GM12878 (cell line): Measurements from ENCODE around the gene GSTP1. TPM values are rescaled to one million over a fixed set of nuclear protein-coding genes. Genes with fewer than 3 reads are reported as not detected.

ENCODE experiments used
- ASH2L ChIP-seq: fragments of 300-600, 200-600 bp; sonication (generic); IDR thresholded peaks from 2 replicates; pipeline ENCODE4 v1.6.1; 2017; ENCODE audit warnings: low read depth, mild to moderate bottlenecking, borderline replicate concordance
- BHLHE40 ChIP-seq, 2 experiments: fragments of 450-650 bp in 1 of 2; IDR thresholded peaks; 2 replicates each; pipeline ENCODE4 v1.6.1; 2011 to 2017; ENCODE audit warnings: low read depth in 2 of 2, borderline replicate concordance in 1 of 2, improper control_type of control experiment in 1 of 2, low read length in 1 of 2, mild to moderate bottlenecking in 1 of 2
- CBX5 ChIP-seq: sonication (generic); IDR thresholded peaks from 2 replicates; pipeline ENCODE4 v1.6.1; 2016; ENCODE audit warnings: low read depth, moderate library complexity, mild to moderate bottlenecking, inconsistent platforms
- HCFC1 ChIP-seq: fragments of 150-350 bp; IDR thresholded peaks from 2 replicates; pipeline ENCODE4 v1.6.1; 2014; ENCODE audit warnings: low read length
- HDAC6 ChIP-seq: fragments of 200-600 bp; sonication (generic); IDR thresholded peaks from one replicate; pipeline ENCODE4 v1.8.0; 2017; ENCODE audit warnings: antibody characterized with exemption; ENCODE audit not compliant: unreplicated experiment
- JUND ChIP-seq: IDR thresholded peaks from 2 replicates; pipeline ENCODE4 v1.6.1; 2012; ENCODE audit warnings: low read depth, mild to moderate bottlenecking, low read length, improper control_type of control experiment, moderate library complexity
- KDM1A ChIP-seq: fragments of 200-600 bp; sonication (generic); IDR thresholded peaks from 2 replicates; pipeline ENCODE4 v1.6.1; 2016; ENCODE audit warnings: borderline replicate concordance
- KLF5 ChIP-seq: fragments of 450-650 bp; IDR thresholded peaks from 2 replicates; pipeline ENCODE4 v1.6.1; 2014; ENCODE audit warnings: mild to moderate bottlenecking; ENCODE audit not compliant: partially characterized antibody
- MEF2B ChIP-seq: fragments of 450-650 bp; IDR thresholded peaks from 2 replicates; pipeline ENCODE4 v1.6.1; 2018; ENCODE audit warnings: mild to moderate bottlenecking, moderate library complexity; ENCODE audit not compliant: partially characterized antibody, poor library complexity, severe bottlenecking
- POU2F2 ChIP-seq: IDR thresholded peaks from 3 replicates; pipeline ENCODE4 v1.6.1; 2011; ENCODE audit warnings: low read depth, mild to moderate bottlenecking, low read length, borderline replicate concordance
- RAD21 ChIP-seq: IDR thresholded peaks from 2 replicates; pipeline ENCODE4 v1.6.1; 2011; ENCODE audit warnings: mild to moderate bottlenecking, low read depth, low read length, moderate library complexity; ENCODE audit not compliant: insufficient read depth
- RAD51 ChIP-seq: fragments of 450-650 bp; IDR thresholded peaks from 2 replicates; pipeline ENCODE4 v1.6.1; 2016; ENCODE audit warnings: moderate library complexity, mild to moderate bottlenecking, inconsistent platforms
- SIN3A ChIP-seq: IDR thresholded peaks from 2 replicates; pipeline ENCODE4 v1.6.1; 2012; ENCODE audit warnings: low read depth, low read length, improper control_type of control experiment
- SP1 ChIP-seq: IDR thresholded peaks from one replicate; pipeline ENCODE4 v1.6.1; 2011; ENCODE audit warnings: low read depth, low read length
- SRF ChIP-seq, 2 experiments: IDR thresholded peaks; 2 replicates each; pipeline ENCODE4 v1.6.1; 2011; ENCODE audit warnings: low read depth in 2 of 2, low read length in 2 of 2, mild to moderate bottlenecking in 1 of 2, moderate library complexity in 1 of 2
- TAF1 ChIP-seq: IDR thresholded peaks from 2 replicates; pipeline ENCODE4 v1.6.1; 2011; ENCODE audit warnings: mild to moderate bottlenecking, low read depth, low read length, borderline replicate concordance
- ZSCAN29 ChIP-seq: fragments of 450-650 bp; IDR thresholded peaks from 2 replicates; pipeline ENCODE4 v1.6.1; 2017; ENCODE audit warnings: mild to moderate bottlenecking, moderate library complexity
- polyA plus RNA-seq, 11 experiments: library from polyadenylated mRNA; depleted of rRNA in 4 of 11; unstranded in 6 of 11; stranded (reverse) in 5 of 11; fragments of >200 nt; fragmentation: Nextera tagmentation in 4 of 11; fragmentation: Illumina TruSeq in 1 of 11; extraction: Ambion mirVana in 4 of 11; extraction: Trizol in 1 of 11; gene quantifications; 1 replicate in 1 of 11; 2 replicates in 10 of 11; pipeline versions ENCODE4 v1.2.1 to v1.2.3, GENCODE V29; 2011 to 2016; ENCODE audit warnings: inconsistent platforms in 2 of 11, missing spikeins in 2 of 11, low read depth in 1 of 11
- total RNA-seq, 4 experiments: library from RNA; depleted of rRNA in 3 of 4; stranded (reverse); fragments of >200 nt in 3 of 4; fragmentation: Illumina TruSeq in 1 of 4; extraction: Trizol in 1 of 4; gene quantifications; 2 replicates each; pipeline versions ENCODE4 v1.2.1 to v1.2.3, GENCODE V29; 2013 to 2021
- TF ChIP-seq, protein P1 (sequence below), 3 experiments: IDR thresholded peaks in 2 of 3; conservative IDR thresholded peaks in 1 of 3; 2 replicates each; pipeline ENCODE4 v1.5.1; 2011; ENCODE audit warnings: low read depth in 3 of 3, low read length in 3 of 3, mild to moderate bottlenecking in 3 of 3, control low read depth in 2 of 3, moderate library complexity in 2 of 3, inconsistent platforms in 1 of 3, mixed read lengths in 1 of 3; ENCODE audit not compliant: control insufficient read depth in 2 of 3, insufficient read depth in 1 of 3; ENCODE audit errors: extremely low read depth in 1 of 3
- TF ChIP-seq, protein P2 (sequence below): IDR thresholded peaks from 2 replicates; pipeline ENCODE4 v1.6.1; 2012; ENCODE audit warnings: low read depth, low read length, improper control_type of control experiment
- TF ChIP-seq, protein P3 (sequence below): IDR thresholded peaks from 2 replicates; pipeline ENCODE4 v1.6.1; 2012; ENCODE audit warnings: improper control_type of control experiment, low read depth, low read length; ENCODE audit not compliant: insufficient replicate concordance

The GSTP1 gene
- total and polyA plus RNA-seq, 10 of the 15 experiments (the other 5 are each of a cell fraction or from before 2014, with no cell fraction given): 469 to 1,788 (median 955) TPM

GRCh38 chr11:67583247-67584204 is at the start of gene GSTP1 (continued):
- TF ChIP-seq ZSCAN29: 0 out of 2 replicates have a peak, but pooled peaks have one; percentile 49
- TF ChIP-seq ASH2L: no peak
- TF ChIP-seq RAD51: no peak
- peak; percentile 12 for TF ChIP-seq SP1
- TF ChIP-seq CBX5: no peak
- TF ChIP-seq BHLHE40 (IDR thresholded peaks at IDR 0.05; ENCODE audit: borderline replicate concordance in 1 of 2, low read depth in 2 of 2, low read length in 1 of 2): peak; percentile 31 to 79; a peak in 3 of 4 replicates
- peak; percentile 19; the same call in 1 of the 2 replicates for TF ChIP-seq HCFC1
- TF ChIP-seq KLF5: peak; percentile 19
- peak; percentile 87; the same call in 2 of the 3 replicates for TF ChIP-seq POU2F2
- TF ChIP-seq KDM1A: no peak
- TF ChIP-seq JUND: 0 out of 2 replicates have a peak, but pooled peaks have one; percentile 41
- peak; percentile 23; the same call in 1 of the 2 replicates for TF ChIP-seq RAD21
- peak; percentile 70 for TF ChIP-seq MEF2B
- TF ChIP-seq, protein P1, sequence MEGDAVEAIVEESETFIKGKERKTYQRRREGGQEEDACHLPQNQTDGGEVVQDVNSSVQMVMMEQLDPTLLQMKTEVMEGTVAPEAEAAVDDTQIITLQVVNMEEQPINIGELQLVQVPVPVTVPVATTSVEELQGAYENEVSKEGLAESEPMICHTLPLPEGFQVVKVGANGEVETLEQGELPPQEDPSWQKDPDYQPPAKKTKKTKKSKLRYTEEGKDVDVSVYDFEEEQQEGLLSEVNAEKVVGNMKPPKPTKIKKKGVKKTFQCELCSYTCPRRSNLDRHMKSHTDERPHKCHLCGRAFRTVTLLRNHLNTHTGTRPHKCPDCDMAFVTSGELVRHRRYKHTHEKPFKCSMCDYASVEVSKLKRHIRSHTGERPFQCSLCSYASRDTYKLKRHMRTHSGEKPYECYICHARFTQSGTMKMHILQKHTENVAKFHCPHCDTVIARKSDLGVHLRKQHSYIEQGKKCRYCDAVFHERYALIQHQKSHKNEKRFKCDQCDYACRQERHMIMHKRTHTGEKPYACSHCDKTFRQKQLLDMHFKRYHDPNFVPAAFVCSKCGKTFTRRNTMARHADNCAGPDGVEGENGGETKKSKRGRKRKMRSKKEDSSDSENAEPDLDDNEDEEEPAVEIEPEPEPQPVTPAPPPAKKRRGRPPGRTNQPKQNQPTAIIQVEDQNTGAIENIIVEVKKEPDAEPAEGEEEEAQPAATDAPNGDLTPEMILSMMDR (IDR thresholded peaks at IDR 0.05 in 2 of 3, conservative IDR thresholded peaks at IDR 0.05 in 1 of 3; ENCODE audit: control insufficient read depth in 2 of 3, extremely low read depth in 1 of 3, insufficient read depth in 1 of 3, low read depth in 3 of 3, low read length in 3 of 3): peak; percentile 54 to 71 (median 60); a peak in 5 of 6 replicates
- peak; percentile 92 to 93 for TF ChIP-seq SRF (IDR thresholded peaks at IDR 0.05; ENCODE audit: low read depth in 2 of 2, low read length in 2 of 2)
- TF ChIP-seq, protein P2, sequence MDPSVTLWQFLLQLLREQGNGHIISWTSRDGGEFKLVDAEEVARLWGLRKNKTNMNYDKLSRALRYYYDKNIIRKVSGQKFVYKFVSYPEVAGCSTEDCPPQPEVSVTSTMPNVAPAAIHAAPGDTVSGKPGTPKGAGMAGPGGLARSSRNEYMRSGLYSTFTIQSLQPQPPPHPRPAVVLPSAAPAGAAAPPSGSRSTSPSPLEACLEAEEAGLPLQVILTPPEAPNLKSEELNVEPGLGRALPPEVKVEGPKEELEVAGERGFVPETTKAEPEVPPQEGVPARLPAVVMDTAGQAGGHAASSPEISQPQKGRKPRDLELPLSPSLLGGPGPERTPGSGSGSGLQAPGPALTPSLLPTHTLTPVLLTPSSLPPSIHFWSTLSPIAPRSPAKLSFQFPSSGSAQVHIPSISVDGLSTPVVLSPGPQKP: peak; percentile 58
- peak; percentile 71; the same call in 1 of the 2 replicates for TF ChIP-seq TAF1
- TF ChIP-seq, protein P3, sequence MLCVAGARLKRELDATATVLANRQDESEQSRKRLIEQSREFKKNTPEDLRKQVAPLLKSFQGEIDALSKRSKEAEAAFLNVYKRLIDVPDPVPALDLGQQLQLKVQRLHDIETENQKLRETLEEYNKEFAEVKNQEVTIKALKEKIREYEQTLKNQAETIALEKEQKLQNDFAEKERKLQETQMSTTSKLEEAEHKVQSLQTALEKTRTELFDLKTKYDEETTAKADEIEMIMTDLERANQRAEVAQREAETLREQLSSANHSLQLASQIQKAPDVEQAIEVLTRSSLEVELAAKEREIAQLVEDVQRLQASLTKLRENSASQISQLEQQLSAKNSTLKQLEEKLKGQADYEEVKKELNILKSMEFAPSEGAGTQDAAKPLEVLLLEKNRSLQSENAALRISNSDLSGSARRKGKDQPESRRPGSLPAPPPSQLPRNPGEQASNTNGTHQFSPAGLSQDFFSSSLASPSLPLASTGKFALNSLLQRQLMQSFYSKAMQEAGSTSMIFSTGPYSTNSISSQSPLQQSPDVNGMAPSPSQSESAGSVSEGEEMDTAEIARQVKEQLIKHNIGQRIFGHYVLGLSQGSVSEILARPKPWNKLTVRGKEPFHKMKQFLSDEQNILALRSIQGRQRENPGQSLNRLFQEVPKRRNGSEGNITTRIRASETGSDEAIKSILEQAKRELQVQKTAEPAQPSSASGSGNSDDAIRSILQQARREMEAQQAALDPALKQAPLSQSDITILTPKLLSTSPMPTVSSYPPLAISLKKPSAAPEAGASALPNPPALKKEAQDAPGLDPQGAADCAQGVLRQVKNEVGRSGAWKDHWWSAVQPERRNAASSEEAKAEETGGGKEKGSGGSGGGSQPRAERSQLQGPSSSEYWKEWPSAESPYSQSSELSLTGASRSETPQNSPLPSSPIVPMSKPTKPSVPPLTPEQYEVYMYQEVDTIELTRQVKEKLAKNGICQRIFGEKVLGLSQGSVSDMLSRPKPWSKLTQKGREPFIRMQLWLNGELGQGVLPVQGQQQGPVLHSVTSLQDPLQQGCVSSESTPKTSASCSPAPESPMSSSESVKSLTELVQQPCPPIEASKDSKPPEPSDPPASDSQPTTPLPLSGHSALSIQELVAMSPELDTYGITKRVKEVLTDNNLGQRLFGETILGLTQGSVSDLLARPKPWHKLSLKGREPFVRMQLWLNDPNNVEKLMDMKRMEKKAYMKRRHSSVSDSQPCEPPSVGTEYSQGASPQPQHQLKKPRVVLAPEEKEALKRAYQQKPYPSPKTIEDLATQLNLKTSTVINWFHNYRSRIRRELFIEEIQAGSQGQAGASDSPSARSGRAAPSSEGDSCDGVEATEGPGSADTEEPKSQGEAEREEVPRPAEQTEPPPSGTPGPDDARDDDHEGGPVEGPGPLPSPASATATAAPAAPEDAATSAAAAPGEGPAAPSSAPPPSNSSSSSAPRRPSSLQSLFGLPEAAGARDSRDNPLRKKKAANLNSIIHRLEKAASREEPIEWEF: no peak
- TF ChIP-seq SIN3A: peak; percentile 47; the same call in 1 of the 2 replicates
- TF ChIP-seq HDAC6: peak; percentile 53
